Activated gamma-delta T cell treated with anti-CD3 and anti-CD28 coated beads, Interleukin-2, amount 50 U/mL, for 16 hours (primary cell): Measurements from ENCODE around the gene RPS6KA5.
"Not testable (repeated sequence)": the region's sequence is repeated elsewhere in the genome, so short reads cannot be mapped to it uniquely, and the experiment has no call there.

ENCODE experiments used
- DNase-seq: peaks from one replicate; pipeline ENCODE4 v3.0.0-alpha.2; 2020; ENCODE audit warnings: low read depth

RPS6KA5 gene

DNA sequence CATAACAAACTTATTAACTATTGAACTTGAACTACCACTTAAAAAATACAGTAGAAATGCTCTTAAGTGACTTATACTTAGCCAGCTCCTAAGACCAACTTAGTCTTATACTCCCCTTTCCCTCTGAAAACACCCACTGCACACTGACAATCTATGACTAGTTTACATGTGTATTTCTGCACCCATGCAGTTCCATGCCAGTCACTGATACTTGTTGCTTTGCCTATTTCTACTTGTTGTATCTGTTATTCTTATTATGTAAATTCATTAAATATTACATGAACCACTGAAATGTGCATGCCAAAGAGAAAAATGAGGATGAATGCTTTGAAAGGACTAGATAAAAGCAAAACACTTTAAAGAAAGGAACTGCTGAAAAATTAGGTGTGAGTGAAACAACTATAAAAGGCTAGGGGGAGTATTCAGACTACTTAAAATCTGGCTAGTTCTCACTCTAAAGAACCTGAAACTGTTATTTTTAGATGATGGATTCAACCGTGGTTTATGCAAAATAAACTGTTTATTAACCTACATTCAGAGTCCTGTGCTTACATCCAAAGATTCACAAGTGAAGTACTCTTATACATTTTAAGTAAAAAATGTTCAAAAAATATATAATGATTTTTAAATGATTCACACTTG is 74.7 kb downstream of the RPS6KA5 start:
- no peak for DNase-seq

DNA sequence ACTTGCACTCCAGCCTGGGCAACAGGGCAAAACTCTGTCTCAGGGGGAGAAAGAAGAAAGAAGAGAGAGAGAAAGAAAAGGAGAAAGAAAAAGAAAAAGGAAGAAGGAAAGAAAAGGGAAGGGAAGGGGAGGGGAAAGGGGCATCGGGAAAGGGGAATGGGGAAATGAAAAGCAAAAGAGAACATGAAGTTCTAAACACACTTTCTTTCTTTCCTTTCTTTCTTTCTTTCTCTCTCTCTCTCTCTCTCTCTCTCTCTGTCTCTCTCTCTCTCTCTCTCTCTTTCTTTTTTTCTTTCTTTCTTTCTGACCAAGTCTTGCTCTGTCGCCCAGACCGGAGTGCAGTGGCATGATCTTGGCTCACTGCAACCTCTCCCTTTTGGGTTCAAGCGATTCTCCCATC is 76.9 kb downstream of the RPS6KA5 start:
- no peak for DNase-seq

DNA sequence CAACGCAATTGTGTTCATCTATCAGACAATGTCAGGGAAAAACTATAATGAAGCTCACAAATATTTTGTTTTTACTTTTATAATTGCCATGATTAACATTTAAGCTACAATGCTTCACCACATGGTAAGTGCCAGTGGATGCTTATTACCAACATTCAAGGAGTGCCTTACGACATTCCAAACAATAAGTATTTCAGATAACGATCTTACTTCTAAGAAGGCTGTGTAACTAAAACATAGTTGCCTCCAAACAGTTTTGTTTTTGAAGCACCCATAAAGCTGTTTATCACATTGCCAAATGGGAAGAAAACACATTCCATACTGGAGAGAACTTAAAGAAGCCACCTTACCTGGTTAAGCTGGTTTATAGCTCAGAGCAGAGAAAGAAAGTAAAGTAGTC is 78.8 kb downstream of the RPS6KA5 start:
- no peak for DNase-seq

DNA sequence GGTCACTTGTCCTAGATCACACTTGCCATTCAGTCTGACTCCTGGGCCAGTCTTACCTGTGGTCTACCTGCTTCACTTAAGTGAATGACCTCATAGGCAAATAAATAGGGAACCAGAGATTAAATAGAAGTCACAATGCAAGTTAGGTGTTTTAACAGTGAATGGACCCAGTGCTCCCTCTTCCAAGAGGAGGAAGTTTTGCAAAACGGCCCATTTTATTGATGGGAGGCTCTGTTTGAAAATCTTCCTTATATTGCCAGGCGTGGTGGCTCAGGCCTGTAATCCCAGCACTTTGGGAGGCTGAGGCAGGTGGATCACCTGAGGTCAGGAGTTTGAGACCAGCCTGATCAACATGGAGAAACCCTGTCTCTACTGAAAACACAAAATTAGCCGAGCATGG is 79.8 kb downstream of the RPS6KA5 start:
- DNase-seq = not testable (repeated sequence)

DNA sequence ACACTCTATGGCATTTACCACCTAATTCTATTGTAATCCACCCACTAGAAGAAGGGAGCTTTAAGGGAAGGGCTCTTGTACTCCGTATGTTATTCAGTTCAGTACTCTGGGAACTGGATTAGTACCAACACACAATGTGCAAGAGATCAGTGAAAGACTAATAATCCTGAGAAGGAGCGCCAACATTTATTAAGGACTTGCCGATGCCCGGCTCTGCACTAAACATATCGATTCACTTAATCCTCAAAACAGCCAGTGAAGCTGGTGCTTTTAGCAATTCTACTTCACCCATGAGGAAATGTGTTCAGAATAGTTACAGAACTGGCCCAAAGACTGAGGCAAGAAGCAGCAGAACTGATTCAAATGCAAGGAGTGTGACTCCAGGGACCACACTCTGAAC is 80.9 kb downstream of the RPS6KA5 start:
- DNase-seq = no peak

DNA sequence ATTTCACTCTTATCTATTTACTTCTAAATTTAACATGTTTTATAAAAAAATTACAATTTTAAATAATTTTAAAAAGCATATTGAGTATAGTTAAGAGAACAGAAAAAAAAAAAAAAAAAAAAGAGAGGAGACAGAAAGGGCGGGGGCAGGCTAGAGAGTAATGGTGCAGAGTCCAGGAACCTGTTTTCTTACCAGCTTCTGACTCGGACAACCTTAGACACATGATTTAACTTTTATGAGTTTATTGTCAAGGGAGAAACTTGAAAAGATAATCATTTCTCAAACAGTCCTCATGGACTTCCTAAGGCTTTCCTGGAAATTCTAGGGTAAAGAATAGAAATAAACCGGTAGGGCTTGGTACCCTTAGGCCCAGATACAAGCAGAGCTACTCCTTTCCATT is 84.3 kb downstream of the RPS6KA5 start:
- no peak for DNase-seq

DNA sequence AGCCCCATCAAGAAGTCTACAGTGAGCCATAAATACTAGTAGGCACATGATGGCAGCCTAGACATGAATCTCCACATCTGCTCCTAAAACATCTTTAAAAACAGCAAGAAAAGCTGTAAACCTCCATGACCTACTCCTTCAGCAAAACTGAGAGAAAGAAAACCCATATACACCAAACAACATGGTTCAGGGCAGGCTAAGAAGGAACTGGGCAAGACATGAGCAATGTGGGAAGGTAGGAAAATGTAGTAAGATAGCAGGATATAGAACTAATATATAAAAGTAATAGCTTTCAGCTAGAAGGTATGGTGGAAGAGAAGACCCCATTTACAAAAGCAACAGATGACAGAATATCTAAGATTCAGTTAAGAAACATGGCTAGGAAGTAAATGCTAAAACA is 88.8 kb downstream of the RPS6KA5 start:
- DNase-seq = no peak

DNA sequence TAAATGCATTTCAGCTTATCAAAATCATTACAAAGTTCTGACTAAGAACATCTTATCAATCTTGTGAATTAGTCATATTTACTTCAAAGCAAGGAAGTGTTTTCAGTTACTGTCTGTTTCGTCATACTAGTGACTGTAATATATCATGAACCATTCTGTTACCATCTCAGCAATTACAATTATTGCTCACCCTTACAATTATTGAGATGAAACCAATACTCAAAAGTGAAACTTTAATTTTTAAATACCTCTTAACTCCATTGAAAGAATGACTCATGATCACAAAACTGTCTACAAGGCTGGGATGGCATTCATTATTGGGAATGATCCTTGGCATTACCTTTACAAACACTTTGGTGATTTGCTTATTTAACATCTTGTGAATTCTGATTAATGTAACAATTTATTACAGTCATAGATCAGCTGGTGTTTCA is 90.3 kb downstream of the RPS6KA5 start:
- no peak for DNase-seq

DNA sequence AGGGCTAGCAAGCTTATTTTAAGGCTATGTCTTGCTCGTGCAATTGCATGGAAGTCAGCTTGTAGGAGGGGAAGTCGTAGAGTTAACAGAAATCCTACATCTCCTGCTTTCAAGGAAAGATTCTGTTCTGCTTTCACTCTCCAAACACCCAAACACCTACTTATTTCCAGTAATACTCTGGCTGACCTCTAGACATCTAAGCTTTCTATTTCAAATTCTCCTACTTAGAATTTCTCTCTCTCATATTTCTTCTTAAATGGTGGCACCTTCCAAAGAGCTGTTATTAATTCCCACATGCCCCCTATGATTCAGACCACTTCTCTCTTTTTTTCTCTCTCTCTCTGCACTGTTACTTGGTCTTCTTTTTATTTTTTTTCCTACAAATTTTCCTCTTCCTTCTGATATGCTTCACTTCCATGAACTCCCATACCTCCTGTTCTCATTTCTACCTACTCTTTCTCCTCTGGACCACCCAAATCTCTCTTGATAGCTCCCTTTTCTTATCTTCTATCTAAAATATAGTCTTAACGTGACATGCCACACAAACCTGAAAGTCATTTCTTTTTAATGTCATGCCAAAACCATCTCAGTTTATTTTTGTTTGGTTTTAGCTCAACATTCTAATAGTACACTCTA is 90.8 kb downstream of the RPS6KA5 start:
- no peak for DNase-seq

DNA sequence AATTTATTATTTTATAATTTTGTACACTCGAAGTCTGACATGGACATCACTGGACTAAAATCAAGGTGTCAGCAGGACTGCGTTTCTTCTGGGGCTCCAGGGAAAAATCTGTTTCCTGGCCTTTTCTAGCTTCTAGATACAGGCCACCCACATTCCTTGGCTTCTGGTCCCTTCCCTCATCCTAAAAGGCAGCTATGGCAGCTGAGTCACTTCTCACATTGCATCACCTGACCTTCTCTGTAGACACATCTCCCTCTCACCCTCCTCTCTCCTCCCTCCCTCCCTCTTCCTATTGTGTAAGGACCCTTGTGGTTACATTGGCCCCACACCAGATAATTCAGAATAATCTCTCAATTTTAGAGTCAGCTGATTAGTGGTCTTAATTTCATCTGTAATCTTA is 92.4 kb downstream of the RPS6KA5 start:
- no peak for DNase-seq

DNA sequence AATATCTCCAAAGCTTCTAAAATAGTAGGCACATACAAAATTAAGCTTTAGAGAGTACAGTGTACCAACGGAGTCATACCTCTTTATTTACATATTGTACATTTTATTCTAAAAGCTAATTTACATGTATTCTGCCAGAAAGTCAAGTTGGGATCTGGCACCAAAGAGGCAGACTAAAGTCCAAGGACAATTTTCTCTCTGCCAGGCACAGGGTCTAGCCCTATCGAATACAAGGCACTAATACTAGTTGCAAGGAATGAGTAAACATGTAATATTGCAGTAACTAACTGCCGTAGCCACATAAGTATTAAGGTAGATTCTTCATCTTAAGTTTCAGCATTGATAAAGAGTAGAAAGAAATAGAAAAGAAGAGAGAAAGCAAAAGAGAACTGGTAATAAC is 93.9 kb downstream of the RPS6KA5 start:
- no peak for DNase-seq

DNA sequence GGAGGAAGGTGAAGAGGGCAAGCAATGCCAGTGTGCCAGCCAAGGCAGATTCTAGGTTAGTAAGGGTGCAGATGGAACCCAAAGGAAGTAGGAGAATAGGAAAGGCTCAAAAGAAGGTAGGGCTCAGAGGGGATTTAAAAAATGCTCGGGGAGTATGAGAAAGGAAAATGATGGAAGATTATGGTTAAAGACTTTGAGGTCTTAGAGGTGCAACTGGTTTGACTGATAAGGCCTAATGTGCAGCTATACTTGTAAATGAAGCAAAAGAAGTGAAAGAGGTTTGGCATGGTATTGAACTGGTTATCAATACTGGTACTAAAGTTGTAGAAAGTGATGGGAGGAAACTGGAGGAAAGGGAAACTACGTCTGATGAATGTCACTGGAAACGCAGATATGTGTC is 94.7 kb downstream of the RPS6KA5 start:
- no peak for DNase-seq

DNA sequence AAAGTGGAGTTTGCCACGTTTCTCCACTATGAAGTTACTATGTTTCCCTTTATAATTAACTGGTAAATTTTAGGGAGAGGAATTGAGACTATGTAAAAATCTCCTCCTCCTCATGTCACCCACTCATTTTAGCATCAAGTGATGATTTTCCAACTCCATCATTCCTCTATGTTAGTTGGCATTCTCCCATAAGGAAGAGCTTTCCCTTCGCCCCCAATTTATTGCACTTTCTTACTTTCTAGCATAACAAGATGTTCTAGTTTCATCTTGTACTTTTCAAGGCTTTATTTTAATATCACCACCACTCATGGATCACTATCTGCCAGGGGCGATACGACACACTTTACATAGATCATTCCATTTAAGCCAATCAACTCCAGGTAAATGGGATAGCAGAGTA is 97.1 kb downstream of the RPS6KA5 start:
- DNase-seq = no peak

DNA sequence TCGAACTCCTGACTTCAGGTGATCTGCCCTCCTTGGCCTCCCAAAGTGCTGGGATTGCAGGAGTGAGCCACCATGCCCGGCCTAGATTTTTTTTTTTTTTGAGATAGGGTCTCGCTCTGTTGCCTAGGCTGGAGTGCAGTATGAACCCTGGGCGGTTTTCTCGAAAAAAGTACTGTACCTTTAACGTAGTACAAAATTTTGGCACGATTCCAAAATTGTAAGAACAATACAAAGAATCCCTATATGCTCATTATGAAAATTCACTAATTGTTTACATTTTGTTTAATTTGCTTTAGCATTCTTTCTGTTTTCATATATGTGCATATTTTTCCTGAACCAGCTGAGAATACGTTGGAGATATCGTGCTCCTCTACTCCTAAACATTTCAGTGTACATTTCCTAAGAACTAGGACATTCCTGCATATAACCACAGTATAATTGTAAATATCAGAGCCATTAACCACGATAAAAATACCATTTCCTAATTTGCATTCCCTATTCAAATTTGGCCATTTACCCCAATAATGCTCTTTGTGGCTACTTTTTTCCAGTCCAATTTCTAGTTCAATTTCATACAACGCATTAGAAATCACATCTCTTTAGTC is 97.8 kb downstream of the RPS6KA5 start:
- DNase-seq = no peak

DNA sequence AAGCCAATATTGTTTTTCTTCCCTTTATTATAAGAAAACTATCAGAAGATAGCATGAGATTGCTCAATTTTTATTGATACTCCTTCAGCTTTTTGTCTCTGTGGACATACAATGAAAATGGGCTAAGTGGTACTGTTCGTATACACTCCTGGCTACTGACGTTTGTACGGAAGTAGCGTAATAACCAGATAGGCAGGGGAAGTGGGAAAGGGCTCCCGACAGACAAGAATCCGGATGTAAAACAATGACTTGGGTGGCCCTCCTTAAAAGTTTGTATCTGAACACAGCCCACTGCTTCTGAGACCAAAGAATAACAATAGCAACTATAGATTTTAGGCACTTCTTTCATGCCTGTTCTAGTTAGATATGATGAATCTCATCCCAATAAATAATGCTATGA is 99.6 kb downstream of the RPS6KA5 start:
- no peak for DNase-seq

DNA sequence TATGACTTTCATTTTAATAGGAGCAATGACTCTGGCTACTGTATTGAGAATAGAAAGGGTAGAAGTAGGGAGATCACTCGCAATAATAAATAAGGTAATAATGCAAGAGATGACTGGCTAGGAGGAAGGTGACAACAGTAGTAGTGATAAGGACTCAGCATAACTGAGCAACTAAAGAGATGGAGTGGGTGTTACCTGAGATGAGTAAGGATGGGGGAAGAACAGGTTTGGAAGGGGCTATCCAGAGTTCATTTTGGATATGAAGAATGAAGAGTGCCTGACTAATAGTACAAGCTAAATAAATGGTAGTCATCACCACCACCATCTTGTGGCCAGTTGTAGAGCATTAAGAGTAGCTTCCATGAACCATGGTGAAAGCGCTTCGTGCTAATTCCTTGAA is 101.1 kb downstream of the RPS6KA5 start:
- no peak for DNase-seq

DNA sequence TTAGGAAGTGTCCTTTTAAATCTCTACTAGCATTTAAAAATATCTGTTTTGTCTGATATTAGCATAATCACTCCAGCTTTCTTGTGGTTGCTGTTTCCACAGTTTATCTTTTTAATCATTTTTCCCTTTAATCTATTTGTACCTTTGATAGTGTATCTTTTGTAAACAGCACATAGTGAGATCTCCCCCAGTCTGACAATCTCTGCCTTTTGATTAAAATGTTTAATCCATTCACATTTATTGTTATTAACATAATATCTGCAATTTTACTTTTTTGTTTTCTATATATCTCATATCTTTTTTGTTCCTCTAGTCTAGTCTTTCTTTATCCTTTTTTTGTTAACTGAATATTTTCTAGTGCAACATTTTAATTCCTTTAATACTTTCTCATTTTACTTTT is 104.2 kb downstream of the RPS6KA5 start:
- no peak for DNase-seq

DNA sequence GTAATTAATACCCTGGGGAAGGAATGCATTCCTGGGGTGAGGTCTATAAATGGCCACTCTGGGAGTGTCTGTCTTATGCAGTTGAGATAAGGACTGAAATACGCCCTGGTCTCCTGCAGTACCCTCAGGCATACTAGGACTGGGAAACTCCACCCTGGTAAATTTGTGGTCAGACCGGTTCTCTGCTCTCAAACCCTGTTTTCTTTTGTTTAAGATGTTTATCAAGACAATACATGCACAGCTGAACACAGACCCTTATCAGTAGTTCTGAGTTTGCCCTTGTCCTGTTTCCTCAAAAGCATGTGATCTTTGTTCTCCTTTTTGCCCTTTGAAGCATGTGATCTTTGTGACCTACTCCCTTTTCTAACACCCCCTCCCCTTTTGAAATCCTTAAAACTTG is 106.8 kb downstream of the RPS6KA5 start:
- not testable (repeated sequence) for DNase-seq

DNA sequence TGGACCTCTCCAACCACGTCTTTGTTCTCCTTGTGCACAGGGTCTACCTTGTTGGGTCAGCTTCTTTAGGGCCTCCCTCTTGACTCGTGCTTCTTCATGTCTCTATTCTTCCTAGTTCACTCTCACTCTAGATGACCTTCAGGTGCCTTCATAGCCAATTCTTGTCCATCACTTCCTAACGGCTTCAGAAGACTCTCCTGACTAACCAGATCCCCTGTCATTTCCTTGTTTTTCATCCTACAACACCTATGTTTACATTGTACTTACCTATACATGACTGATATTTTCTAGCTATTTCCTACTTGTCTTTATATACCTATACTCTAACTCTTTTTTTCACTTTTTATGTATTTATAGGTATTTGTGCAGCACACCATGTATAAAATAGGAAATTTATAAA is 117.1 kb downstream of the RPS6KA5 start:
- DNase-seq = no peak

DNA sequence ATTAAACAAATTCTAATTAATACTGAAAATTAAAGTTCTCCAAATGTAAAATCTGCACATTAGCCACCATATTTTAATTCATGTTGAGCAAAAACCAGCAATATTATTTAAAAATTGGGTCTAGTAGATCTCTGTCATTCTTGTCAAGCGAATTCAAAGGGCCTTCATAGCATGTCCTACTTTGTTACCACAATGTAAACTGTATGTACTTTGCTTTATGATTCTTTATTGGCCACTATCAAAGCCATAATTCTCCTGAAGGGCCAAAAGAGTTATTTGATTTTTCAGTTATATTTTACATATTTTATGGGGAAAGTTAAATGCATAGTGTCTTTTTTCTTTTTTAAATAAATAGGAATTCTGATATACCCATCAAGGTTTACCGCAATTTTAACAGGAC is 117.9 kb downstream of the RPS6KA5 start:
- DNase-seq = no peak

DNA sequence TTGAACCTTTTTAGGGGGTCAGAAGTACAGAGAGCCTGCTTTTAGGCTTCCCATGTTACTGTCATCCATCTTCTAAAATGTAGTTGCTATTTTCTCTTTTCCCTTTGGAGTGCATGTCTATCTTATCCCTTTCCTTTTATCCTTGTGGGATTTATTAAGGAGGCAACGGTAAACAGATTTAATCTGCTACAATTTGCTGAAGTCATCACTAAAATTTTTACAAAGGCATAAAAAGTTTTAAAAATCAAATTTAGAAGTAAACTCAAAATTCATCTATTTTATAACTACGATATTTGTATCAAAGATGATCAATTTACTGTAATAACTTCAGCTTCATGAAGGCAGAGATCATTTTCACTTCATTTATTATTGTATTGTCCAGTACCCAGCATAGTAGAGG is 118.7 kb downstream of the RPS6KA5 start:
- no peak for DNase-seq

DNA sequence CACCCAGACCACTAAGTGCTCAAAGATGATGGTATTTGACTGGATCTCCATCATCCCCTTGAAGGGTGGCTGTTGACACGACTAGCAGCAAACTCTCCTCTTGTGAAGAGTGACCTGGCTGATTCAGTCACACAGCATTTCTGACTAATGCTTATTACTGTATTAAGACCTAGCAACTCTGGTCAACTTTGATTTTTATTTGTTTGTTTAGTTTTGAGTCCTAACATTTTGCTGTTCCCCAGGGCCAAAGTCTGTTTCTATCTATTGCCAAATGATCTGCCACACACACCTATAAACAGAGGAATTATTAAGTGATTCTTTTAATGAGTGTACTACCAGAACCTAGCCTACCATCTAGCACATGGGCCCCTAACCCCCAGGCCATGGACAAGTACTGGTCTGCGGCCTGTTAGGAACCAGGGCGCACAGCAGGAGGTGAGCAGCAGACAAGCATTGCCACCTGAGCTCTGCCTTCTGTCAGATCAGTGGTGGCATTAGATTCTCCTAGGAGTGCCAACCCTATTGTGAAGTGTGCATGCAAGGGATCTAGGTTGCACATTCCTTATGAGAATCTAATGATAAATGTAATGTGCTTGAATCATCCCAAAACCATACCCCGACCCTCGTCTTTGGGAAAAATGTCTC is 120.0 kb downstream of the RPS6KA5 start:
- no peak for DNase-seq

DNA sequence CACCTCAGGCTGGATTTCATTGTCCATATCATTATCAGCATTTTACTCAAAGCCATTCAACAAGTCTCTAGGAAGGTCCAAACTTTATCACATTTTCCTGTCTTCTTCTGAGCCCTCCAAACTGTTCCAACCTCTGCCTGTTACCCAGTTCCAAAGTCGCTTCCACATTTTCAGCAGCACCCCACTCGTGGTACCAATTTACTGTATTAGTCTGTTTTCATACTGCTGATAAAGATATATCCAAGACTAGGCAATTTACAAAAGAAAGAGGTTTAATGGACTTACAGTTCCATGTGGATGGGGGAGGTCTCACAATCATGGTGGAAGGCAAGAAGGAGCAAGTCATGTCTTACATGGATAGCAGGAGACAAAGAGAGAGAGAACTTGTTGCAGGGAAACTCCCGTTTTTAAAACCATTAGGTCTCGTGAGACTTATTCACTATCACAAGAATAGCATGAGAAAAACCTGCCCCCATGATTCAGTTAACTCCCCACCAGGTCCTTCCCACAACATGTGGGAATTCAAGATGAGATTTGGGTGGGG is 121.1 kb downstream of the RPS6KA5 start:
- not testable (repeated sequence) for DNase-seq
